Measurements from ENCODE around the gene ARFGEF2.
"Not testable (repeated sequence)": the region's sequence is repeated elsewhere in the genome, so short reads cannot be mapped to it uniquely, and the experiment has no call there.

The ARFGEF2 gene

GRCh38 chr20:48921168-48921882, at the start of gene ARFGEF2:
Gene ARFGEF2 (plus strand): TSS chr20:48921711. CDS start chr20:48921890, 179 bp downstream.
- DNase-seq, result peak; percentile 72

GRCh38 chr20:48875233-48875913, 46.1 kb upstream of the ARFGEF2 start:
- no peak for DNase-seq

DNA sequence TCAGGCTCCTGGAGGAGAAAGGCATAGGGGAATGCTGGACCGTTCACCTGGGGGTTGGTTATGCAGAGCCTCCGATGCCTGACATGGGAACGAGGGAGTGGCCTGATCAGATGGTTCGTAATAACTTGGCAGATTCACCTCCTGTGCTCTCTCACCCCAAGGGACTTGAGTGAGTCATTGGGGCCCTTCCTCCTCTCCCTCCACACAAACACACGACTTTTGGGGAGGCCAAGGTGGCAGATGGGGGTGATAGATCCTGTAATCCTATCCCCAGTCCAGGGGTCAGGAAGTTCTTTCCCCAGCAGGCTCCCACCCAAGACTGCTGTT, 45.6 kb upstream of the ARFGEF2 start:
- no peak for DNase-seq

- DNase-seq, result no peak
These were observed 44.2 kb upstream of the ARFGEF2 start for GRCh38 chr20:48877304-48877703.

DNA sequence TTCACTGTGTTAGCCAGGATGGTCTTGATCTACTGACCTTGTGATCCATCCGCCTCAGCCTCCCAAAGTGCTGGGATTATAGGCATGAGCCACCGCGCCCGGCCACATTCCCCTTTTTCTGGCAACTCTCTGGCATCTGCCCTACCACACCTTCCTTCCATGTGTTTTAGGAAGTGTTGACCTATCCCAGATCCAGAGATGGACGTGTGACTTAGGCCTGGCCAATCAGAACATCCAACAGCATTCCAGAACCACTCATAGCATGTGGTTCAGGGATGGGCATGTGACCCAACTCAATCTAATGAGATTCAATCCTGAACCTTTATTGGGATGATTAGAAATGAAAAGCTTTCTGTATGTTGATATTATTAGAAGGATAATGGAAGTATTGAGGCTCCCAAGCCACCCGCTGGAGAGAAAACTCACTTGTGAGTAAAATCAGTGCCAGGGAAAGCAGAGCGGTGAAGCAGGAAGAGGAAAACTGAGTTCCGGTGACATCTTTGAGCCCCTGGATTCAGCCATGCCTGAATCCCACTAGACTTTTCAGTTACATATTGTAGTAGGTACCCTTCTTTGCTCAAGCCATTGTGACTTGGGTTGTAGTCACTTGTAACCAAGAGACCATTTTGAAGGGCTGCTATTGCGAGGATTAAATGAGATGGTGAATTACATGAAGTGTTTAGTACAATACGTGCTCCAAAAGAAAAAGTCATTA, 42.8 kb upstream of the ARFGEF2 start:
- no peak for DNase-seq

GRCh38 chr20:48879612-48880245, 41.8 kb upstream of the ARFGEF2 start:
- no peak for DNase-seq

DNA sequence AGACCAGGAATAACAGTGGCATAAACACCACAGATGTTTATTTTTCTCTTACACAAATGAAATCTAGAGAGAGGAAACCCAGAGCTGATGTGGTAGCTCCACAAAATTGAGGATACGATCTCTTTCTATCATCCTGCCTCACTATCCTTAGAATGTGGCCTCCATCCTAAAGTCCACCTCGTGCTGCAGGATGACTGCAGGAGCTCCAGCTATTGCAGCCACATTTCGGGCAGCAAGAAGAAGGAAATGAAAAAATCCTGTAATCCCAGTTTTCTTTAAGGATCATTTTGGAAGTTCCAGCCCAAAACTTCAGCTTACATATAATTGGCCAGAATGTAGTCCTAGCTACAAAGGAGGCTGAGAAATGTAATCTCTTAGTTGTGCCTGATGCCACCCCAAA, 41.2 kb upstream of the ARFGEF2 start:
- no peak for DNase-seq

DNA sequence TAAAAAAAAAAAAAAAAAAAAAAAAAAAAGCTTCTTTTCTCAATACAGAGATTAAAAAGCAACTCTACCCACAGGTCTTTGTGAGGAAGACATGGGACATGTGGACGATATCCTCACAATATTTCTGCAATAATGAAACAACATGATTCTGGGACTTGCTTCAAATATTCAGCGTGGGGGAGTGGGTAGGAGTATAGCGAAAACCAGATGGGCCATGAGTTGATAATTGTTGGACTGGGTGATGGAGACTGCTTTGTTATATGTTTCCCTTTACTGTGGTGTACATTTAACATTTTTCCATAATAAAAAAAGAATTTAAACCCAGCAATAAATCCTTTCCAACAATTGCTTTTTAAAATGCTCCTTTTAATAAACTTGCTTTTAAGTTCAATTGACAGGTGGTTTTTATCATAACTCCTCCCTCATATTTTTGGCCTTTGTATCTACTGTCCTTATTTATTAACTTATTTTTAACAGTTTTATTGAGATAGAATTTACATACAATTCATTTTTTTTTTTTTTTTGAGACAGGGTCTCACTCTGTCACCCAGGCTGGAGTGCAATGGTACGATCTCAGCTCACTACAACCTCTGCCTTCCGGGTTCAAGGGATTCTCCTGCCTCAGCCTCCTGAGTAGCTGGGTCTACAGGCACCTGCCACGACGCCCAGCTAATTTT, 40.4 kb upstream of the ARFGEF2 start:
- no peak for DNase-seq

GRCh38 chr20:48885237-48885636, 36.3 kb upstream of the ARFGEF2 start:
- DNase-seq, result no peak

DNA sequence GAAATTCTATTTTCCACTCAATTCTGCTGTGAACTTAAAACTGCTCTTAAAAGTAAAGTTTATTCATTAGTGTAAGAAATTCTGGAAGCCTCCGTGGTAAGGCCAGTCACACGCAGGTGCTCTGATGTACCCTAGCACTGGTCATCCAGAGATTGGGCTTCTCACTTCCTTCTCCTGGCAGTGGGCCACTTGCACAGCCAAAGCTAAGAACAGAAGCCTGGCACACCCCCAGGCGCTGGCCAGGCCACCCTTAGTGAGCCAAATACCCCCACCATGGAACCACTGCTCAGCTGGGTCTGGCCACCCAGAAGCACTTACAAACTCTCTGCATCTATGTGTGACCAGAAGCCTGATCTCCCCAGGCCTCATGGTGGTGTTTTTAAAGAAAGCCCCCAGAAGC, 35.3 kb upstream of the ARFGEF2 start:
- DNase-seq, result no peak

DNA sequence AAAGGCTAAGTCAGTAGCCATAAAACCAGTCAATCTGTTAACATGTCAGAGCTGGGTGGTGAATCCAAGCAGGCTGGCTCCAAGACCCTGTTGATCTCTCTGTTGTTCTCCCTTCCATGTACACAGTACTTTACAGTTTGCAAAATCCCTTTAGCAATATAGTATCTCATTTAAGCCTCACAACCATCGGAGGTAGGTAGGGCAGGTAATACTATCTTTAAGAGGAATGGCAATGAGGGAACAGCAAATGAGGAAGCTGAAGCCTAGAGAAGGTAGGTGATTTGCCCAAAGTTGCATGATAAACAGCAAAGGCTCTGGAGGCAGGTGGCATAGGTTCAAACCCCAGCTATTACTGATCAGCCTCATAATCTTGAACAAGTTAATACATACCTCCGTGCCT, 34.7 kb upstream of the ARFGEF2 start:
- DNase-seq, result no peak

GRCh38 chr20:48888517-48888916, 33.0 kb upstream of the ARFGEF2 start:
- not testable (repeated sequence) for DNase-seq

- DNase-seq, result no peak
These were observed 32.2 kb upstream of the ARFGEF2 start for GRCh38 chr20:48889140-48889790.

GRCh38 chr20:48891235-48892048, 30.1 kb upstream of the ARFGEF2 start:
- DNase-seq, result no peak

- DNase-seq, result no peak
These were observed 29.5 kb upstream of the ARFGEF2 start for GRCh38 chr20:48892049-48892470.

GRCh38 chr20:48892891-48893290, 28.6 kb upstream of the ARFGEF2 start:
- no peak for DNase-seq

GRCh38 chr20:48893374-48893773, 28.1 kb upstream of the ARFGEF2 start:
- no peak for DNase-seq

GRCh38 chr20:48897305-48898010, 24.1 kb upstream of the ARFGEF2 start:
- no peak for DNase-seq

DNA sequence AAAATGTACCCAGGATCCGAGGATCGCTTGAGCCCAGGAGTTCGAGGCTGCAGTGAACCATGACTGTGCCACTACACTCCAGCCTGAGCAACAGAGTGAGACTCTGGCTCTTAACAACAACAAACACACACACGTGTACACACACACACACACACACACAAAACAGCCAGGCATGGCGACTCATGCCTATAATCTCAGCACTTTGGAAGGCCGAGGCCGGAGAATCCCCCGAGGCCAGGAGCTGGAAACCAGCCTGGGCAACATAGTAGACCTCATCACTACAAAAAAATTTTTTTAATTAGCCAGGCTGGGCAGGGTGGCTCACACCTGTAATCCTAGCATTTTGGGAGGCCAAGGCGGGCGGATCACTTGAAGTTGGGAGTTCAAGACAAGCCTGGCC, 23.3 kb upstream of the ARFGEF2 start:
- DNase-seq, result no peak

DNA sequence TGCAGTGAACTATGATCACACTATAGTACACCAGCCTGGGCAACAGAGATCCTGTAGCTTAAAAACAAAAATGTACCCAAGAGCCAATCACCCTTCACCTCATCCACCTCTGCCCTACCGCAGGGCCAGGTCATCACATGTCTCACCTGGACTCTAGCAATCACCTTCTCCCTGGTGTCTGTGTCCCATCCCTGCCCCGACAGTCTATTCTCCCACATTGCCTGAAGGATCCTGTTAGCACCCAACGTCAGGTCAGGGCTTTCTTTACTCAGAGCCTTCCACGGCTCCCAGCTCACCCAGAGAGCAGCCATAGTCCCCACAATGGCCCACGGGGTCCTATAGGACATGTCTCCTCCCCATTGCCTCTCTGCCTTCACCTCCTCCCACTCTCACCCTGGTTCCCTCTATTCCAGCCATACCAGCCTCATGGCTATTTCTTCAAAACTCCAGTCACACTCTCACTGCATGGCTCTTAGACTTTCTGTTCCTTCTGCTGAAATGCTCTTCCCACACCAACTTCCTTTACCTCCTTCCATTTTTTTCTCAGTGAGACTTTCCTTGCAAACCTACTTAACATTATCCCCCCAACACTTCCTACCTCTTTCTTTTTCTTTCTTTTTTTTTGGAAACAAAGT, 22.5 kb upstream of the ARFGEF2 start:
- no peak for DNase-seq

Data from NCI-H510A (cell line).